Measurements from ENCODE around the gene ROR1. TPM values are rescaled to one million over a fixed set of nuclear protein-coding genes. Genes with fewer than 3 reads are reported as not detected.

The ROR1 gene
- total and polyA plus RNA-seq, 8 donors = 25.5 to 95.8 (median 83.0) TPM

DNA sequence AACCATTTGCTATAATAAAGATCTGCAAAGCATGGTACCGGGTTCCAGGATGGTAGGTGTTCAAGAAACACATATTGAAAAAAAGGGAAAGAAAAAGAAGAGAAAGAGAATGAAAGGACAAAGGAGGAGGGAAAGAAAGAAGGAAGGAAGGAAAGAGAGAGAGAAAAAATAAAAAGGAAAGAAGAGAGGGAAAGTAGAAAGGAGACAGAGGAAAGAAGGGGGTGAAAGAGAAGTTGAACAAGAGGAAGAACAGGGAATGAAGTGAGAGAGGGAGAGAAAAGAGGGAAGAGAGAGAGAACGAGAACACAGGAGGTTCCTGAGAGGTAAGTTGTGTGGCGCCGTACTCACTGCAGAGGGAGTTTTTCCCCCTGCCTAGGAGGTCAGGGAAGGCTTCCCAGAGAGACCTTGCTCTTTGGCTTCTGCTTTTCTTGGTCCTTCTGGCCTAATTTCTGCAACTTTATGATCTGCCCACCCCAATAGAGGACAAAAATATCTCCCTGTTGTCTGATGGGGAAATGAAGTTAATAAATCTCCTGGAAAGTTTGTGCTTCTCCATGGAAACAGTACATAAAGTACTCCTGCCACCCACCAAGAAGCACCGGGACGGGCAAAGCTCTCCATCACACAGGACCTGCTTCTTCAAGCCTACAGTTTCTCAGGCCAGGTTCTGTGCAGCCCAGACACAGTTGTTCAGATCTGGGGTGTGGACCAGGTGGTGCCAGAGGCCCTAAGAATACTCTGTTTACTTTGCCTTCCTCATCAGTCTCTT lies 124.8 kb downstream of the ROR1 start:
- Histone ChIP-seq H3K4me1 (no peaks in the 10 kb centered on the region), H3K4me3 (no peak overlapping the region), H3K9me3 (no peaks in the 10 kb centered on the region), H3K27me3 (no peaks in the 10 kb centered on the region), H3K36me3 (no peaks in the 10 kb centered on the region), H3K27ac (no peak overlapping the region)
- TF ChIP-seq, protein P1, sequence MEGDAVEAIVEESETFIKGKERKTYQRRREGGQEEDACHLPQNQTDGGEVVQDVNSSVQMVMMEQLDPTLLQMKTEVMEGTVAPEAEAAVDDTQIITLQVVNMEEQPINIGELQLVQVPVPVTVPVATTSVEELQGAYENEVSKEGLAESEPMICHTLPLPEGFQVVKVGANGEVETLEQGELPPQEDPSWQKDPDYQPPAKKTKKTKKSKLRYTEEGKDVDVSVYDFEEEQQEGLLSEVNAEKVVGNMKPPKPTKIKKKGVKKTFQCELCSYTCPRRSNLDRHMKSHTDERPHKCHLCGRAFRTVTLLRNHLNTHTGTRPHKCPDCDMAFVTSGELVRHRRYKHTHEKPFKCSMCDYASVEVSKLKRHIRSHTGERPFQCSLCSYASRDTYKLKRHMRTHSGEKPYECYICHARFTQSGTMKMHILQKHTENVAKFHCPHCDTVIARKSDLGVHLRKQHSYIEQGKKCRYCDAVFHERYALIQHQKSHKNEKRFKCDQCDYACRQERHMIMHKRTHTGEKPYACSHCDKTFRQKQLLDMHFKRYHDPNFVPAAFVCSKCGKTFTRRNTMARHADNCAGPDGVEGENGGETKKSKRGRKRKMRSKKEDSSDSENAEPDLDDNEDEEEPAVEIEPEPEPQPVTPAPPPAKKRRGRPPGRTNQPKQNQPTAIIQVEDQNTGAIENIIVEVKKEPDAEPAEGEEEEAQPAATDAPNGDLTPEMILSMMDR (IDR thresholded peaks at IDR 0.05) = no peak
- DNase-seq (no peak), ATAC-seq (no peak)
- intact Hi-C loops (cut with DNase I) = no loop called here

DNA sequence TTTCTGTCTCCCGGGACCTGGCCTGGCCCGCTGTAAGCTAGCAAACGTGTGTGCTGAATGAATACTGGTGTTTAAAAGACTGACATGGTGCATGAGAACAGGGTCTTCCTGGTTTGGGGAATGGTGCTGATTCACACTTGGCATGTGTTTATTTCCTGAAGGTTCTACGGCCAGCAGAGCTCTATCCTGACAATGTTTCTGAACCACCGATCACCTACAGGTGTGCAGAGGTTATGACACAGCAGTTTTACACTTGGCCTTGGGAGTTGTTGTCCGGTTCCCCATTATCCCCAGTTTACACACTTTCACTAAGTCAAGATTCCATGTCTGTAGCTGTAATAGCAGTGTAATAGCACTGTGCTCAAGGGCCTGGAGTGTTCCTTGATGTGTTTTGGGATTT lies 127.3 kb downstream of the ROR1 start:
- ATAC-seq = no peak
- Histone ChIP-seq H3K4me1 (no peaks in the 10 kb centered on the region), H3K36me3 (no peaks in the 10 kb centered on the region), H3K27me3 (no peaks in the 10 kb centered on the region), H3K4me3 (no peak overlapping the region), H3K27ac (no peak overlapping the region), H3K9me3 (no peaks in the 10 kb centered on the region)
- TF ChIP-seq, protein P1 (IDR thresholded peaks at IDR 0.05) = no peak
- intact Hi-C loops (cut with DNase I) = no loop called here
- no peak for DNase-seq

GRCh38 chr1:63902844-63903589 lies 129.2 kb downstream of the ROR1 start:
- intact Hi-C loops (cut with DNase I) = no loop called here
- TF ChIP-seq, protein P1 (IDR thresholded peaks at IDR 0.05) = no peak

DNA sequence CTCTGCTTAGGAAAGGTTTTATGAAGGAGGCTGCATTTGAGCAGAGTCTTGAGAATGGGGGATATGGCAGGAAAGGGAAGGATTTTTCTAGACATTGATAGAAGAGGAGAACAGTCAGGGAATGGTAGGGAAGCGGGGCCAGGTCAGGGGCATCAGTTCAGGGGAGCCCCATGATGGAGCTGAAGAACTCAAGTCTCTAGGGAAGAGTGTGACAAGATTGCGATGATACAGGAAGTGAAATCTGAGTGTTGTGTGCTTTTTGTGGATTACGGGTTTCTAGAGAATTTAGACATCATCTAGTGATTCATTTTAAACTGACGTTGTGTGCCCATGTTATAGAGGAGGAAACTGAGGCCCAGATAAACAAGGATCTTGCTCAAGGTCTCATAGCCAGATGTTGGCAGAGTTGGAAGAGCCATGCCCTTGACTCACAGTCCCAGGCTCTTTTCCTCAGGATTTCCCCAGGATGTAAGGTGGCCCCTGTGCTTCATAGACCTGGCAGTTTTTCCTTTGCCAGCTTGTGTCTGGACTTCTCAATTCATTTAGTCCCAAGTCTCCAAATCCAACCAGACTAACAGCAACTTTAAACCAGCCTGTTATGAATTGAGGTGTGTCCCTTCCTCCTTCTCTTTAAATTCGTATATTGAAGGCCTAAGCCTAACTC lies 130.3 kb downstream of the ROR1 start:
- ATAC-seq (no peak), DNase-seq (no peak)
- Histone ChIP-seq H3K36me3 (no peaks in the 10 kb centered on the region), H3K4me3 (no peak overlapping the region), H3K27ac (no peak overlapping the region), H3K9me3 (no peaks in the 10 kb centered on the region), H3K27me3 (no peaks in the 10 kb centered on the region), H3K4me1 (no peaks in the 10 kb centered on the region)
- intact Hi-C loops (cut with DNase I) = no loop called here
- TF ChIP-seq, protein P1 (IDR thresholded peaks at IDR 0.05) = no peak

More at GRCh38 chr1:63902844-63903589, 129.2 kb downstream of the ROR1 start:
- ATAC-seq = no peak
- no peaks in the 10 kb centered on the region for H3K4me1 ChIP-seq
- H3K9me3 ChIP-seq = no peaks in the 10 kb centered on the region
- no peaks in the 10 kb centered on the region for H3K36me3 ChIP-seq
- no peak overlapping the region for H3K4me3 ChIP-seq
- H3K27ac ChIP-seq = no peak overlapping the region
- DNase-seq = no peak
- H3K27me3 ChIP-seq = no peaks in the 10 kb centered on the region

- H3K4me3 ChIP-seq = no peak overlapping the region
- H3K4me1 ChIP-seq = no peaks in the 10 kb centered on the region
- intact Hi-C loops (cut with DNase I) = no loop called here
- no peak overlapping the region for H3K27ac ChIP-seq
- no peaks in the 10 kb centered on the region for H3K27me3 ChIP-seq
- DNase-seq = no peak
- H3K9me3 ChIP-seq = no peaks in the 10 kb centered on the region
- ATAC-seq = no peak
- TF ChIP-seq, protein P1 (IDR thresholded peaks at IDR 0.05) = no peak
- H3K36me3 ChIP-seq = no peaks in the 10 kb centered on the region
These were observed 131.0 kb downstream of the ROR1 start for GRCh38 chr1:63904826-63905225.
